HG02973 (cell line): ENCODE measurements around the gene RPS6KA6.

Source experiments
- ATAC-seq: cut with Tn5 transposase; IDR thresholded peaks from one replicate; pipeline ENCODE4 v1.9.1; 2021; ENCODE audit warnings: moderate library complexity; ENCODE audit not compliant: unreplicated experiment

Gene RPS6KA6

GRCh38 chrX:84187533-84188319, at the start of gene RPS6KA6:
RPS6KA6 (minus strand) TSS chrX:84188199; CDS start chrX:84187899, 300 bp downstream.
- no peak for ATAC-seq

- ATAC-seq = no peak
Measured at GRCh38 chrX:84224741-84225140, 36.7 kb upstream of the RPS6KA6 start.

- no peak for ATAC-seq
Measured at GRCh38 chrX:84223261-84223660, 35.3 kb upstream of the RPS6KA6 start.

GRCh38 chrX:84221181-84221580, 33.2 kb upstream of the RPS6KA6 start:
- ATAC-seq = no peak

- no peak for ATAC-seq
Measured at GRCh38 chrX:84219551-84219950, 31.6 kb upstream of the RPS6KA6 start.

GRCh38 chrX:84218726-84219125, 30.7 kb upstream of the RPS6KA6 start:
- ATAC-seq = no peak

GRCh38 chrX:84216881-84217280, 28.9 kb upstream of the RPS6KA6 start:
- ATAC-seq = no peak

- no peak for ATAC-seq
Measured at GRCh38 chrX:84216406-84216805, 28.4 kb upstream of the RPS6KA6 start.

- no peak for ATAC-seq
Measured at GRCh38 chrX:84205276-84205675, 17.3 kb upstream of the RPS6KA6 start.

GRCh38 chrX:84199688-84200087, 11.7 kb upstream of the RPS6KA6 start:
- no peak for ATAC-seq

GRCh38 chrX:84197550-84197949, 9.6 kb upstream of the RPS6KA6 start:
- ATAC-seq = no peak

GRCh38 chrX:84192006-84192405, 4.0 kb upstream of the RPS6KA6 start:
- no peak for ATAC-seq

- ATAC-seq = no peak
Measured at GRCh38 chrX:84189125-84189524, 1.1 kb upstream of the RPS6KA6 start.

GRCh38 chrX:84188320-84188834, 378 bp upstream of the RPS6KA6 start:
- no peak for ATAC-seq

GRCh38 chrX:84186603-84187532, 1.1 kb downstream of the RPS6KA6 start:
- no peak for ATAC-seq

GRCh38 chrX:84182516-84182915, 5.5 kb downstream of the RPS6KA6 start:
- no peak for ATAC-seq

GRCh38 chrX:84175958-84176357, 12.0 kb downstream of the RPS6KA6 start:
- no peak for ATAC-seq

GRCh38 chrX:84175274-84175673, 12.7 kb downstream of the RPS6KA6 start:
- ATAC-seq = no peak

GRCh38 chrX:84174348-84174747, 13.7 kb downstream of the RPS6KA6 start:
- no peak for ATAC-seq

- no peak for ATAC-seq
Measured at GRCh38 chrX:84170931-84171330, 17.1 kb downstream of the RPS6KA6 start.

GRCh38 chrX:84168574-84168973, 19.4 kb downstream of the RPS6KA6 start:
- ATAC-seq = no peak

GRCh38 chrX:84168095-84168494, 19.9 kb downstream of the RPS6KA6 start:
- no peak for ATAC-seq
